Panc1 (cell line): ENCODE data around the gene EYS.
"Not testable (repeated sequence)": the region's sequence is repeated elsewhere in the genome, so short reads cannot be mapped to it uniquely, and the experiment has no call there.

ENCODE experiments used
- POLR2AphosphoS5 ChIP-seq: IDR thresholded peaks from 2 replicates; pipeline ENCODE4 v1.6.1; 2012; ENCODE audit warnings: mild to moderate bottlenecking, low read depth, low read length, moderate library complexity
- SIN3A ChIP-seq: IDR thresholded peaks from 2 replicates; pipeline ENCODE4 v1.6.1; 2012; ENCODE audit warnings: low read depth, mild to moderate bottlenecking, low read length, moderate library complexity, borderline replicate concordance; ENCODE audit not compliant: insufficient read depth
- TF ChIP-seq, protein P1 (sequence below): fragments of 450-650 bp; IDR thresholded peaks from 2 replicates; pipeline ENCODE4 v1.5.1; 2017; ENCODE audit warnings: mild to moderate bottlenecking
- TF ChIP-seq, protein P2 (sequence below), 2 experiments: IDR thresholded peaks; 2 replicates each; pipeline ENCODE4 v1.6.1; 2011 to 2012; ENCODE audit warnings: low read depth in 2 of 2, control low read depth in 1 of 2, low read length in 1 of 2, mild to moderate bottlenecking in 1 of 2, moderate library complexity in 1 of 2; ENCODE audit not compliant: insufficient read depth in 1 of 2

DNA sequence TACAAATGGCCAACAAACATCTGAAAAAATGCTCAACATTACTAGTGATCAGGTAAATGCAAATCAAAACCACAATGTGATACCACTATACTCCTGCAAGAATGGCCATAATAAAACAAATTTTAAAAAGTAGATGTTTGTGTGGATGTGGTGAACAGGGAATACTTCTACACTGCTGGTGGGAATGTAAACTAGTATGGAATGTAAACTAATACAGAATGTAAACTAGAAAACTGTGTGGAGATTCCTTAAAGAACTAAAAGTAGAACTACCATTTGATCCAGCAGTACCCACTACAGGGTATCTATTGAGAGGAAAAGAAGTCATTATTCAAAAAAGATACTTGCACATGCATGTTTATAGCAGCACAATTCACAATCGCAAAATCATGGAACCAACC, 1878.3 kb downstream of the EYS start:
- TF ChIP-seq, protein P1, sequence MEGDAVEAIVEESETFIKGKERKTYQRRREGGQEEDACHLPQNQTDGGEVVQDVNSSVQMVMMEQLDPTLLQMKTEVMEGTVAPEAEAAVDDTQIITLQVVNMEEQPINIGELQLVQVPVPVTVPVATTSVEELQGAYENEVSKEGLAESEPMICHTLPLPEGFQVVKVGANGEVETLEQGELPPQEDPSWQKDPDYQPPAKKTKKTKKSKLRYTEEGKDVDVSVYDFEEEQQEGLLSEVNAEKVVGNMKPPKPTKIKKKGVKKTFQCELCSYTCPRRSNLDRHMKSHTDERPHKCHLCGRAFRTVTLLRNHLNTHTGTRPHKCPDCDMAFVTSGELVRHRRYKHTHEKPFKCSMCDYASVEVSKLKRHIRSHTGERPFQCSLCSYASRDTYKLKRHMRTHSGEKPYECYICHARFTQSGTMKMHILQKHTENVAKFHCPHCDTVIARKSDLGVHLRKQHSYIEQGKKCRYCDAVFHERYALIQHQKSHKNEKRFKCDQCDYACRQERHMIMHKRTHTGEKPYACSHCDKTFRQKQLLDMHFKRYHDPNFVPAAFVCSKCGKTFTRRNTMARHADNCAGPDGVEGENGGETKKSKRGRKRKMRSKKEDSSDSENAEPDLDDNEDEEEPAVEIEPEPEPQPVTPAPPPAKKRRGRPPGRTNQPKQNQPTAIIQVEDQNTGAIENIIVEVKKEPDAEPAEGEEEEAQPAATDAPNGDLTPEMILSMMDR: not testable (repeated sequence)
- not testable (repeated sequence) for TF ChIP-seq POLR2AphosphoS5, SIN3A
- TF ChIP-seq, protein P2, sequence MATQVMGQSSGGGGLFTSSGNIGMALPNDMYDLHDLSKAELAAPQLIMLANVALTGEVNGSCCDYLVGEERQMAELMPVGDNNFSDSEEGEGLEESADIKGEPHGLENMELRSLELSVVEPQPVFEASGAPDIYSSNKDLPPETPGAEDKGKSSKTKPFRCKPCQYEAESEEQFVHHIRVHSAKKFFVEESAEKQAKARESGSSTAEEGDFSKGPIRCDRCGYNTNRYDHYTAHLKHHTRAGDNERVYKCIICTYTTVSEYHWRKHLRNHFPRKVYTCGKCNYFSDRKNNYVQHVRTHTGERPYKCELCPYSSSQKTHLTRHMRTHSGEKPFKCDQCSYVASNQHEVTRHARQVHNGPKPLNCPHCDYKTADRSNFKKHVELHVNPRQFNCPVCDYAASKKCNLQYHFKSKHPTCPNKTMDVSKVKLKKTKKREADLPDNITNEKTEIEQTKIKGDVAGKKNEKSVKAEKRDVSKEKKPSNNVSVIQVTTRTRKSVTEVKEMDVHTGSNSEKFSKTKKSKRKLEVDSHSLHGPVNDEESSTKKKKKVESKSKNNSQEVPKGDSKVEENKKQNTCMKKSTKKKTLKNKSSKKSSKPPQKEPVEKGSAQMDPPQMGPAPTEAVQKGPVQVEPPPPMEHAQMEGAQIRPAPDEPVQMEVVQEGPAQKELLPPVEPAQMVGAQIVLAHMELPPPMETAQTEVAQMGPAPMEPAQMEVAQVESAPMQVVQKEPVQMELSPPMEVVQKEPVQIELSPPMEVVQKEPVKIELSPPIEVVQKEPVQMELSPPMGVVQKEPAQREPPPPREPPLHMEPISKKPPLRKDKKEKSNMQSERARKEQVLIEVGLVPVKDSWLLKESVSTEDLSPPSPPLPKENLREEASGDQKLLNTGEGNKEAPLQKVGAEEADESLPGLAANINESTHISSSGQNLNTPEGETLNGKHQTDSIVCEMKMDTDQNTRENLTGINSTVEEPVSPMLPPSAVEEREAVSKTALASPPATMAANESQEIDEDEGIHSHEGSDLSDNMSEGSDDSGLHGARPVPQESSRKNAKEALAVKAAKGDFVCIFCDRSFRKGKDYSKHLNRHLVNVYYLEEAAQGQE (IDR thresholded peaks at IDR 0.05; ENCODE audit: insufficient read depth in 1 of 2, low read depth in 2 of 2, low read length in 1 of 2): not testable (repeated sequence)
